Cardiac septum (tissue), 1 donor: ENCODE data around the gene PRPF6. TPM values are rescaled to one million over a fixed set of nuclear protein-coding genes. Genes with fewer than 3 reads are reported as not detected.

Source experiments
- DNase-seq: peaks from one replicate; pipeline ENCODE4 v3.0.0-alpha.2; 2020; ENCODE audit warnings: low spot score
- intact Hi-C: fragments of 100-400 bp; cut with DNase I; formaldehyde crosslinking; loops from one replicate; pipeline ENCODE4 v1.14.0; 2022
- total RNA-seq: library from RNA; stranded (reverse); fragmentation: NEBNext Ultra II Directional; extraction: Animal tissue kit (Norgen Biotek cat#: 25700); gene quantifications from one replicate; pipeline ENCODE4 v1.2.1, GENCODE V29; 2021
- donor health status: DM: no; HTN: no; CAD: no.

The PRPF6 gene
- total RNA-seq, 1 donor from 2014 or later, result 47.5 TPM

GRCh38 chr20:64052326-64052722 lies 71.4 kb downstream of the PRPF6 start:
- intact Hi-C loops, result no loop called here
- DNase-seq, result no peak

- intact Hi-C loops, result no loop called here
- DNase-seq, result no peak
Observed at GRCh38 chr20:64052987-64053840, 72.3 kb downstream of the PRPF6 start.

- intact Hi-C loops, result loop anchor here (2.0 kb wide), 1 partner anchor 15 kb away; no protein-coding TSS in a partner anchor
- DNase-seq, result peak; percentile 88
Observed at GRCh38 chr20:64053841-64054661, 73.1 kb downstream of the PRPF6 start.

- no peak for DNase-seq
- intact Hi-C loops, result loop anchor here (2.0 kb wide), 1 partner anchor 17 kb away; no protein-coding TSS in a partner anchor
Observed at GRCh38 chr20:64055396-64055892, 74.5 kb downstream of the PRPF6 start.

GRCh38 chr20:64055893-64056638 lies 75.1 kb downstream of the PRPF6 start:
- intact Hi-C loops, result loop anchor here (2.0 kb wide), 1 partner anchor 17 kb away; no protein-coding TSS in a partner anchor

GRCh38 chr20:64056639-64056888 lies 75.6 kb downstream of the PRPF6 start:
- DNase-seq, result no peak
- intact Hi-C loops, result no loop called here

More at GRCh38 chr20:64055893-64056638, 75.1 kb downstream of the PRPF6 start:
- DNase-seq, result peak; percentile 85

GRCh38 chr20:64056889-64057627 lies 76.1 kb downstream of the PRPF6 start:
- intact Hi-C loops, result no loop called here

GRCh38 chr20:64057628-64058498 lies 76.9 kb downstream of the PRPF6 start:
- DNase-seq, result peak; percentile 90
- intact Hi-C loops, result no loop called here

More at GRCh38 chr20:64056889-64057627, 76.1 kb downstream of the PRPF6 start:
- DNase-seq, result no peak

GRCh38 chr20:64058536-64058935 lies 77.6 kb downstream of the PRPF6 start:
- intact Hi-C loops, result no loop called here
- DNase-seq, result no peak

GRCh38 chr20:64062276-64062595 lies 81.3 kb downstream of the PRPF6 start:
- no peak for DNase-seq
- intact Hi-C loops, result loop anchor here (2.0 to 10.0 kb wide), 3 partner anchors 81 to 537 kb away; partner anchors contain the start of genes PPDPF, PRPF6 and UCKL1

- intact Hi-C loops, result loop anchor here (2.0 to 10.0 kb wide), 3 partner anchors 82 to 538 kb away; partner anchors contain the start of genes PPDPF, PRPF6 and UCKL1
- DNase-seq, result peak; percentile 98
Observed at GRCh38 chr20:64062596-64063388, 81.9 kb downstream of the PRPF6 start, which contains the start of gene TCEA2. Gene TCEA2, plus strand, starts transcription at chr20:64063198. Its CDS starts 115 bp downstream, at chr20:64063313.

GRCh38 chr20:64063389-64064144 lies 82.6 kb downstream of the PRPF6 start:
- DNase-seq, result no peak
- intact Hi-C loops, result loop anchor here (2.0 to 10.0 kb wide), 3 partner anchors 83 to 539 kb away; partner anchors contain the start of genes PPDPF, PRPF6 and UCKL1

GRCh38 chr20:64064145-64064698 lies 83.3 kb downstream of the PRPF6 start:
- intact Hi-C loops, result loop anchor here (10.0 kb wide), 1 partner anchor 539 kb away; the partner anchor contains the start of gene PPDPF
- no peak for DNase-seq

GRCh38 chr20:64065062-64065973 lies 84.4 kb downstream of the PRPF6 start:
- intact Hi-C loops, result loop anchor here (10.0 kb wide), 1 partner anchor 541 kb away; the partner anchor contains the start of gene PPDPF
- no peak for DNase-seq

GRCh38 chr20:64065974-64066343 lies 85.0 kb downstream of the PRPF6 start:
- intact Hi-C loops, result loop anchor here (10.0 kb wide), 1 partner anchor 541 kb away; the partner anchor contains the start of gene PPDPF

More at GRCh38 chr20:64065974-64066343, 85.0 kb downstream of the PRPF6 start:
- DNase-seq, result no peak
